Activated CD8-positive, alpha-beta memory T cell treated with anti-CD3 and anti-CD28 coated beads for 48 hours (primary cell): ENCODE results near the gene SGO2.

Source experiments
- DNase-seq, 3 experiments: peaks; one replicate each; pipeline ENCODE4 v3.0.0-alpha.2; 2020; ENCODE audit warnings: low read depth in 2 of 3, low spot score in 2 of 3

Gene SGO2

DNA sequence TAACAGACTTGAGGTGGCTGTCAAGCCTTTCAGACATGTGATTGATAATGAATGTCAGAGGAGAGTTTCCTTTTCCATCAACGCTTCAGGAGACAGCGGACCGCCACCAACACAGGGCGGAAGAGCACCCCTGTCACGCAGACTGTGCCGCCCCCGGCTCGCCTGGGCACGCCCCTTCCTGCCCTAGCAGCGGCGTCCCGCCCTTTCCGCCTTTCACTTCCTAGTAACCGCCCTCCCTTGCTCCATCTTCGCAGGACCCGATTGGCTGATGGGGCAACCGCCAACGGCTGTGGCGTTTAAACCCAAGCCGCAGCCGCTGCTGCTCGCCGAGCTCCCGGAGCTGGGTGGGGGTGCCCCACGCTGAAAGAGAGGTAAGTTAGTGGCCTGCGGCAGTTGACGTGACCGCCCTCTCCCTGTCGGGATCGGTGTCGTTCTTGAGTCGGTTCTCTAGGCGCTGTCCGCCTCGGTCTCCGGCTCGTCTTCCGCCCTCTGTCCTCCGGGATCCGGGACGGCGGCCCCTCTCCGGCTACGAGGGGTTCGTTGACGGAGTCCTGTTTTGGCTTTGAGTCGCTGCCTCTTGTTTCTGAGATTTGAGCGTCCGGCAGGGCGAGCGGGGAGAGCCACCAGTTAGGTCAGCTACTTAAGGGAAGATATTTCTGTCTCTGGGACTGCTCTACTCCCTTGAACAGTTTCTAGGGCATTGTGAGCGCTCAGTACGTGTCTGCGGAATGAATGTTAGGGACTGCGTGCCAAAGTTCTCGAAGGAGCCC is at the start of gene SGO2:
Gene SGO2, plus strand, starts transcription at position 326 of the 770 bp plus-strand sequence. CDS start 6,769 bp downstream, outside the sequence.
- DNase-seq, result peak; percentile 72 to 90 (median 84)

- DNase-seq, result no peak
Measured at GRCh38 chr2:200476836-200477235, 49.2 kb upstream of the SGO2 start.

DNA sequence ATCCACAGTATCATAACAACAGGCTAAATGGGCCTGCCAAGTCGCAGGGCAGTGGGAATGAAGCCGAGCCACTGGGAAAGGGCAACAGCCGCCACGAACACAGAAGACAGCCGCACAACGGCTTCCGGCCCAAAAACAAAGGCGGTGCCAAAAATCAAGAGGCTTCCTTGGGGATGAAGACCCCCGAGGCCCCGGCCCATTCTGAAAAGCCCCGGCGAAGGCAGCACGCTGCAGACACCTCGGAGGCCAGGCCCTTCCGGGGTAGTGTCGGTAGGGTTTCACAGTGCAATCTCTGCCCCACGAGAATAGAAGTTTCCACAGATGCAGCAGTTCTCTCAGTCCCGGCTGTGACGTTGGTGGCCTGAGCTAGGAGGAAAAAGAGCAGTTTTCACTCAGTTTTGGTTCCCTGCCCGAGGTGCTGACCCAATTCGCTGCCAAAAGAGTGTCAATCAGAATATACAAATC is 48.3 kb upstream of the SGO2 start:
- DNase-seq, result no peak

- DNase-seq, result no peak
Measured at GRCh38 chr2:200479692-200480265, 46.2 kb upstream of the SGO2 start.

GRCh38 chr2:200482194-200482593 is 43.8 kb upstream of the SGO2 start:
- no peak for DNase-seq

- no peak for DNase-seq
Measured at GRCh38 chr2:200483729-200484198, 42.2 kb upstream of the SGO2 start.

GRCh38 chr2:200484934-200485333 is 41.1 kb upstream of the SGO2 start:
- DNase-seq, result no peak

- DNase-seq, result no peak
Measured at GRCh38 chr2:200486529-200486928, 39.5 kb upstream of the SGO2 start.

DNA sequence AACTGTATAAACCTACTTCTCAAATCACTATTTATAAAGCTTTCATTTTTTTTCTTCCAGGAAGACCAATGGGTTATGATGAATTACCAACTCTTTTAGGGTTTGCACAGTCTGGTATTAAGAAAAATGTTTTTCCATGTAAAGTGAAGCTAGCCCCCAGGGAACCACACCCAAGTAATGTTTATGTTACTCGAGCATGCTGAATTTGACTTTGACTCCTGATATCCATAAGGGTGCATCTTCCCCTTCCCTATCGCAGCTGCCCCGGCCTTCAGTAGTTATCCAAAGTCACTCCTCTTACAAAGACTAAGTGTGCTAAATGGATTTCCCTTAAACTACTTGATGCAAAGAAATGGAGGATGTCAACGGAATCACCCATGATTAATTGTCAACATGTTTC is 37.8 kb upstream of the SGO2 start:
- DNase-seq, result no peak

GRCh38 chr2:200490001-200490400 is 36.0 kb upstream of the SGO2 start:
- no peak for DNase-seq

DNA sequence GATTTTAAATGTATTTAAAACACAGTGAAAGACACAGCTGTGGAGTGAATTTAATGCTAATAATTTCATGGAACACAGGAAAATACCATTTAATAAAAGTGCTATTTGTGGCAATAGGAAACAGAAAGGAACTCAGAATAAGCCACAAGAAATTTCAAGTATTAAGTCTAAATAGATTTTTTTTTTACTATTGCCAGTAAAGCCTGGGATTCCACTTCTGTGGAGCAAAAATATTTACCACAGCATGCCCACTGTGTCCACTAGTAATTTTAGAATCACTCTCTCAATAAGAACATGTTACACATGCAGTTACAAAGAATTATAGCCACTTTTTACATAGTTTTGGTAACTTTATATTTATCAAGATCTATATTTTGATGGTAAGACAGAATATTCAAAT is 33.4 kb upstream of the SGO2 start:
- DNase-seq, result no peak

- DNase-seq, result no peak
Measured at GRCh38 chr2:200494048-200494447, 32.0 kb upstream of the SGO2 start.

- no peak for DNase-seq
Measured at GRCh38 chr2:200496696-200497095, 29.3 kb upstream of the SGO2 start.

- DNase-seq, result no peak
Measured at GRCh38 chr2:200498402-200499162, 27.4 kb upstream of the SGO2 start.

DNA sequence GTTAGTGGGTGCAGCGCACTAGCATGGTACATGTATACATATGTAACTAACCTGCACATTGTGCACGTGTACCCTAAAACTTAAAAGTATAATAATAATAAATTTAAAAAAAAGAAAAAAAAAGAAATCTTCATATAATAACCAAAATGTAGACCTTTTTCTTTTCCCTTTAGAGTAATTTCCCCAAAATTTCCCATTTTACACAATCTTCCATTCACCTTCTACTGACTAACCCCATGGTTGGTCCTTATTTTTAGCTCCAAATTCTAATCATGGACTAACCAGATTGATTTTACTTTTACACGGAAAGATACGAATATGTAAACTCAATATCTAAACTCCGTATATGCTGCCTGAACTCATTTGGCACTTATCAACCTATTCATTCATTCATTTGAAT is 23.8 kb upstream of the SGO2 start:
- no peak for DNase-seq

DNA sequence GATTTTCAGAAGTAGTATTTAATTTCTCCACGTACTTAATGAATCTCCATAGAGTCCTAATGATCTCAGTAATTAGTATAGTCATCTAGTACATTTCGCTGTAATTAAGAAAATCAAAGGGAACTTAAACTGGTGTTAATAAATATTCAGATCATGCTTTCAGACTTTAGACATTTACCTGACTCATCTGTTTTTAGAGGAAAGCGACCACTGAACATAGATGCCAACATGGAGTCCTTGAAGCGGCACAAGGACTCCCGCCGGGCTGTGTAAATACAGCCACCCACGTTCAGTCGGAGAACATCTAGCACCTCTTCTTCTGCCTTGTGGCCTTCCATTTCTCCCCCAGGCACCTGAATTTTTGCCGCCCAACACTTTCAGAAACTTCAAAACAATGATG is 19.3 kb upstream of the SGO2 start:
- no peak for DNase-seq

DNA sequence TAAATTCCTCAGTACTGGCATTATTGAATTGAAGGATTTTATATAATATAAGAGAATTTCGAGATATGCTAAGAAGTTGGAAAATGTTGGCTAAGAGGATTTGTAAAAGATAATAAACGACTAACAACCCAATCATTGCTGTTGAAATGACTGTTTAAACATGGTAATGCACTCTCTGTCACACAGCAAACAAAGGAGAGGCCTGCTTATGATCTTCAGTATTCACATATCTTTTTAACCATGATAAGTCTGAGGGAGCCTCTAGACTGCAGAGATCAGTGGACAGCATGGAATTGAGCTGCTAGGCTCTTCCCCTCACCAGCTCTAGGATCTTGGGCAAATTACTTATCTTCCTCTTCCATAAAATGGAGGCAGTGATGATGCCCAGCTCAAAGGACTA is 18.8 kb upstream of the SGO2 start:
- DNase-seq, result no peak

DNA sequence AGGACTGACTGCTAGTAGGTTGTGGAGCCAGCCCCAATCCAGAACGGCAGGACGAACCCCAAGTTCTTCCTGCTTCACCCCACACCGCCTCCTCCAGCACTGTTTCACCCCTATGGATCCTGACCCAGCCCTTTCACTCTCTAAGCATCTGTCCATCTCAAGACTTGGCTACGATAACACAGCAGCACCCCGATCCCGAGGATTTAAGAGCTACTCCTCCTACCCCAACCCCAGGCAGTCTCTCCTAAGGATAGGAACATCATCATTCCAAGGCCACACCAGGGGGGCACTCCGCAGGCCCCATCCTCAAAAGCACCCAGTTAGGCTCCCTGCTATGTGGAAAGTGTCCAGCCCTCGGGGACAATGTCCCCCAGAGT is 16.8 kb upstream of the SGO2 start:
- DNase-seq, result no peak

DNA sequence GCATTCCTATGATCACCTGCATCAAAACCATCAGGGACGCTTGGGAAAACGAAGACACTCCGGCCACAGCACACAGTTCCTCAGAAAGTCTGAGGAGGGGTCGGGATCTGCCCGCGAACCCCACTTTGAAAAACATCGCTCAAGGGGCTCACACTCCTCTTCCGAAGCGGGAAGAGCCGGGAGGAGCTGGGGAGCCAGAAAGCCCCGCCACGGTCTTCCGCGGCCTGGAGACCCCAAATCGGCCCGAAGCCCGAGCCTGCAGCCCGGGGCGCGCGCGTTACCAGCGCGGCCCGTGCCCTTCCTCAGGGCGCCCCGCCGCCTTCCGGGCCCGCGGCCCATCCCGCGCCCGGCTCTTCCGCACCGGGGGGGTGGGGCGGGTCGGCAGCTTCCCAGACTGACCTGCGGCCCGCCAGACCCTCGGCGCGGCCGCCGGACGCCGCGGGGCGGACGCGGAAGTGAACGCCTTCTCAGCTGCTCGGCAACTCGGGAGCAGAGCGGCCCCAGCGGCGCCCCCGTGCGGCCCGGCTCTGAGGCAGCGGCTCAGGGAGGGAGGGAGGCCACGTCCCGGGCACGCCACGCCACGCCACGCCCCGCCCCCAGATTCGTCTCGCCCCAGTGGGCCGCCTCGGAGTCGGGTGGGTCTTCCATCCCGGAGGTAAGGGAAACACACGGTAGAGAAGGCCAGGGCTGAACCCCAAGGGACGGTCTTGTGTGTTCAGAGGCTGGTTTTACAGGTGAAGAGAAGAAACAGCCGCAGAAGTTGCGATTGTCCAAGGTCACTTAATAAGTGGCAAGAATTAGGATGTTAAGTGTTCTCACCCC is 16.2 kb upstream of the SGO2 start, which contains the start of gene KCTD18:
Gene KCTD18, minus strand, starts transcription at position 457 of the 822 bp plus-strand sequence. CDS start 3,052 bp downstream, outside the sequence.
- peak; percentile 74 to 86 (median 78) for DNase-seq

DNA sequence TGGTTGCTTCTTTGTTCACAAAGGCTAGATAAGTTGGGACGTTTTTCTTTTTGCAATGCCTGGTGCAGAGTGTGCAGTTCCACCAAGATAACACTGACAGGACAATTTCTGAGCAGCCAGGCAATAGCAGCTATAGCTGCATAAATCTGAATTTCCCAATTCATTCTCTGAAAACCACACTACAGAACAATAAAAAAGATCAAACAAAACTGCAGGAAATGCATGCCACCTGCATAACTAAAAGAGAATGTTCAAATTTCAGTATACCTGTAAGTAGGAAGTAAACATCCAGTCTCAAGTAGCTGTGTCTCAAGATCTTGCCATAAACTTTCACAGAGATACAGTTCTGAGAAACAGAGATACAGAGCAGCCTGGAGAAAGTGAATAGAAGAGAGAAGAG is 10.9 kb upstream of the SGO2 start:
- DNase-seq, result no peak

DNA sequence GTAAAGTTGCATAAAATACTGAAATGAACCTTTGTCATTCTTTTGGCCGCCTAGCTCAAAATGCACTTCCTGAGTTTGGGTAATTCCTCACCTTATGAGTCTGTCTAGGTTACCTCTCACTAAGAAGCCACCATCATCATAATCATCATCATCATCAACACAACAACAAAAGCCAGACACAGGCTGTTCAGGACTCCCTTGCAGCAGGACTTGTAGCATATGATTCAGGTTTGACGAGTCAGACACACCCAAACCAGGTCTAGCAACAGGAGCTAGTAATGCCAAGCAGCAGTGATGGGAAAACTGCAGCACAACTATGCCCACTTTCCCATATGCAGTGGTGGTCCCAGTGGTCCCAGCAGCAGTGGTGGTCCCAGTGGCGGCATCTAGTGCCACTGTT is 2.8 kb upstream of the SGO2 start:
- DNase-seq, result no peak
